Putamen (tissue), 1 donor: ENCODE data around the gene RPA1.
"Not testable (repeated sequence)": the region's sequence is repeated elsewhere in the genome, so short reads cannot be mapped to it uniquely, and the experiment has no call there.

Experiments used
- DNase-seq: peaks from one replicate; pipeline ENCODE4 v3.0.0-alpha.2; 2016; ENCODE audit warnings: low spot score

RPA1 gene

GRCh38 chr17:1820528-1821252 lies 9.1 kb upstream of the RPA1 start:
- DNase-seq, result no peak

- DNase-seq, result no peak
These were observed 601 bp upstream of the RPA1 start for GRCh38 chr17:1829216-1829591.

- DNase-seq, result no peak
These were observed 483 bp downstream of the RPA1 start for GRCh38 chr17:1830288-1830687.

- no peak for DNase-seq
These were observed 4.8 kb downstream of the RPA1 start for GRCh38 chr17:1834380-1835149.

GRCh38 chr17:1839516-1839915 lies 9.7 kb downstream of the RPA1 start:
- no peak for DNase-seq

- DNase-seq, result no peak
These were observed 14.1 kb downstream of the RPA1 start for GRCh38 chr17:1843947-1844346.

- no peak for DNase-seq
These were observed 17.4 kb downstream of the RPA1 start for GRCh38 chr17:1847191-1847590.

GRCh38 chr17:1852327-1852726 lies 22.5 kb downstream of the RPA1 start:
- DNase-seq, result no peak

GRCh38 chr17:1853698-1854097 lies 23.9 kb downstream of the RPA1 start:
- no peak for DNase-seq

GRCh38 chr17:1856462-1856861 lies 26.7 kb downstream of the RPA1 start:
- DNase-seq, result not testable (repeated sequence)

GRCh38 chr17:1860978-1861377 lies 31.2 kb downstream of the RPA1 start:
- DNase-seq, result no peak

GRCh38 chr17:1861391-1862010 lies 31.7 kb downstream of the RPA1 start:
- DNase-seq, result no peak

GRCh38 chr17:1865252-1866037 lies 35.6 kb downstream of the RPA1 start:
- DNase-seq, result no peak

- DNase-seq, result no peak
These were observed 37.5 kb downstream of the RPA1 start for GRCh38 chr17:1867307-1867706.

- no peak for DNase-seq
These were observed 38.3 kb downstream of the RPA1 start for GRCh38 chr17:1868090-1868489.

GRCh38 chr17:1870592-1870991 lies 40.8 kb downstream of the RPA1 start:
- DNase-seq, result no peak

- no peak for DNase-seq
These were observed 42.0 kb downstream of the RPA1 start for GRCh38 chr17:1871756-1872155.

- DNase-seq, result no peak
These were observed 42.4 kb downstream of the RPA1 start for GRCh38 chr17:1872254-1872653.

GRCh38 chr17:1872976-1873375 lies 43.2 kb downstream of the RPA1 start:
- no peak for DNase-seq

GRCh38 chr17:1873418-1873817 lies 43.6 kb downstream of the RPA1 start:
- DNase-seq, result no peak

GRCh38 chr17:1875597-1875996 lies 45.8 kb downstream of the RPA1 start:
- DNase-seq, result no peak

- DNase-seq, result no peak
These were observed 48.8 kb downstream of the RPA1 start for GRCh38 chr17:1878419-1879121.
